Measurements from ENCODE around the gene HJURP.
"Not testable (repeated sequence)": the region's sequence is repeated elsewhere in the genome, so short reads cannot be mapped to it uniquely, and the experiment has no call there.

The HJURP gene, protein sequence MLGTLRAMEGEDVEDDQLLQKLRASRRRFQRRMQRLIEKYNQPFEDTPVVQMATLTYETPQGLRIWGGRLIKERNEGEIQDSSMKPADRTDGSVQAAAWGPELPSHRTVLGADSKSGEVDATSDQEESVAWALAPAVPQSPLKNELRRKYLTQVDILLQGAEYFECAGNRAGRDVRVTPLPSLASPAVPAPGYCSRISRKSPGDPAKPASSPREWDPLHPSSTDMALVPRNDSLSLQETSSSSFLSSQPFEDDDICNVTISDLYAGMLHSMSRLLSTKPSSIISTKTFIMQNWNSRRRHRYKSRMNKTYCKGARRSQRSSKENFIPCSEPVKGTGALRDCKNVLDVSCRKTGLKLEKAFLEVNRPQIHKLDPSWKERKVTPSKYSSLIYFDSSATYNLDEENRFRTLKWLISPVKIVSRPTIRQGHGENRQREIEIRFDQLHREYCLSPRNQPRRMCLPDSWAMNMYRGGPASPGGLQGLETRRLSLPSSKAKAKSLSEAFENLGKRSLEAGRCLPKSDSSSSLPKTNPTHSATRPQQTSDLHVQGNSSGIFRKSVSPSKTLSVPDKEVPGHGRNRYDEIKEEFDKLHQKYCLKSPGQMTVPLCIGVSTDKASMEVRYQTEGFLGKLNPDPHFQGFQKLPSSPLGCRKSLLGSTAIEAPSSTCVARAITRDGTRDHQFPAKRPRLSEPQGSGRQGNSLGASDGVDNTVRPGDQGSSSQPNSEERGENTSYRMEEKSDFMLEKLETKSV

DNA sequence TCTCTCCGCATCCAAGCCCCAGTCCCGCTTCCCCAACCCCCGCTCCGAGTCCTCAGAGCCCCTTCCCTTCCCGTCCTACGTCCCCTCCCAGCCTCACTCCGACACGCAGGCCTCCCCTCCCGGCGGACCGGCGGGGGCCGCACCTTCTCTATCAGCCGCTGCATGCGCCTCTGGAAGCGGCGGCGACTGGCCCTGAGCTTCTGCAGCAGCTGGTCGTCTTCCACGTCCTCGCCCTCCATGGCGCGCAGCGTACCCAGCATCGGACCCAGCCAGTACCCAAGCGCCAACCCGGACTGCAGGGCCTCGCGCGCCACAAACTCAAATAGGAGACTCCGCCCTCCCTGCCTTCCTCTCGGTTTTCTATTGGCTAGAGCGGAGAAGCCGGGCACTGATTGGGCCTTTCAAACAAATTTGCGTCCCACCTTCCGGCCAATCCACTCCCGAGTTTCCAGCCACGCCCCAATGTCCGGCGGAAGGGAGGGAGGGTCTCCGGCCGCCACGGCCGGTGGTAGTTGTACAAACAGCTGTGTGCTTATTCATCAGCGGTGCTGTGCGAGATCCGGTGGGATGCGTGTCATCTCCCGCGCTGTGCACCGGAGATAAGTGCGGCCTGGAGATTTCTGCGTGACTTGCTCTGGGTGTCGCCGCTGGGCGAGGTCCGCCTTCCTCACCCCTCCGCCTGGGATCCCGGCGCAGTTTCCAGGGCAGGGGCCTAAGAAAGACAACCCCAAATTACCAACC, at the start of gene HJURP:
HJURP (minus strand) TSS at position 295 of the 741 bp plus-strand sequence; CDS start at position 260, 35 bp downstream.
- DNase-seq, result peak; percentile 93

- DNase-seq, result no peak
These were observed 47.5 kb upstream of the HJURP start for GRCh38 chr2:233901884-233902283.

- DNase-seq, result no peak
These were observed 47.0 kb upstream of the HJURP start for GRCh38 chr2:233901367-233901766.

- DNase-seq, result not testable (repeated sequence)
These were observed 41.9 kb upstream of the HJURP start for GRCh38 chr2:233896253-233896652.

DNA sequence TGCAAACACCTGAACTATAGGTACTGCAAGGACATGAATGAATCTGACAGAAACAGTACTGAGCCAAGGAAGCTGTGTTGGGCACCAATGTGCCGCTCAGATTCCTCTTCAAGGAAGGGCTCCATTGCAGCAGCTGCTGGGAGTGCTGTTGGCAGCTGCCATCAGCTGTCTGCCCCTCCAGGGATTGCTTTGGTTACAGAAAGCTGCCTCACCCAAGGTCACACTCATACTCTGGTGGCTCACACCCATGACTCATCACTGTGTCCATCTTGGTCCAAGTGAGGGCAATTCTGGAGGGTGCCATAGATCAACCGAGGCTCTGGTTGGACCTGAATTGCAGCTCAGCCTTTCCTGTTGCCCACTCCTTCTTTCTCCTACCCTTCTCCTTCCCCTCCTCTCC, 38.5 kb upstream of the HJURP start:
- DNase-seq, result no peak

DNA sequence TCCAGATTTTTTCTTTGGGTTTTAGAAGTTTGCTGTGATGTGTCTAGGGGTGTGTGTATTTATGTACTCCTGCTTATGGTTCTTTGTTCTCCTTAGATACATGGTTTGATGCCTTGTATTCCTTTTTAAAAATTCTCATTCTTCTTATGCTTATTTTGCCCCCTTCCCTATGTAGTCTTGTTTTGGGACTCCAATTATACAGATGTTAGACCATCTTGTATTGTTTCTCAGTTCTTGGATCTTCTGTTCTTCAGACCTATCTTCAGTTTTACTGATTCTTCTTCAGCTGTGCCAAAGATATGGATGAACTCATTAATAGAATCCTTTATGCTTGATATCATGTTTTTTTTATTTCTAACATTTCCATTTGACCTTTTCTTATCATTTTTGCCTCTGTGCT, 28.0 kb upstream of the HJURP start:
- DNase-seq, result no peak

DNA sequence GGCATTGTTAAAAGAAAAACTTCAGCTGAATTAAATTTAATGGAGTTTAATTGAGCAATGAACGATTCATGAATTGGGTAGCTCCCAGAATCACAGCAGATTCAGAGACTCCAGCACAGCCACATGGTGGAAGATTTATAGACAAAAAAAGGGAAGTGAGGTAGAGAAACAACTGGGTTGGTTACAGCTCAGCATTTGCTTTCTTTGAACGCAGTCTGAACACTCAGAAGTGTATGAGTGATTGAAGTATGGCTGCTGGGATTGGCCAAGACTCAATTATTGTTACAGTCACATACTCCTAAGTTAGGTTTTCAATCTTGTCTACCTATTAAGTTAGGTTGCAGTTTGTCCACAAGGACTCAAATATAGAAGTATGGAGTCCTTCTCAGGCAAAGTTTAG, 17.8 kb upstream of the HJURP start:
- DNase-seq, result not testable (repeated sequence)

DNA sequence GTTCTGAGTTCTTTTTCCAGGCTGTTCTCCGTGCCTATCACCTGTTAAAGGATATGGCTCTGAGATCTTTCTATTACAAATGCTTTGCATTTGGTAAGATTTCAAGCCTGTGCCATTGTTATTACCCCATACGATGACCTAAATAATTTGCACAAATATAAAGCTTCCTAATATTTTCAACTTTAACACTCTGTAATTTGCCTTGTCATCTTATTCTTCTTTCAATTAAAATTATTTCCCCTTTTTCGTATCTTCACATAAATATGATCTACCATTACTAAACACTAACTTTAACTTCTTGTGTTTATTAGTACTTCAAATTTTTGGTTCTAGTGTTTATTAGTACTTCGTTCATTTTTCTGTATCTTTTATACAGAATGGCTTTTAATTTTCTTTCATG, 17.1 kb upstream of the HJURP start:
- DNase-seq, result no peak

- peak; percentile 46 for DNase-seq
These were observed 13.7 kb upstream of the HJURP start, which contains the start of gene MSL3B for GRCh38 chr2:233867993-233868532. MSL3B (minus strand) TSS chr2:233868386.

- no peak for DNase-seq
These were observed 12.1 kb upstream of the HJURP start for GRCh38 chr2:233866479-233866878.

GRCh38 chr2:233865838-233866237, 11.5 kb upstream of the HJURP start:
- no peak for DNase-seq

DNA sequence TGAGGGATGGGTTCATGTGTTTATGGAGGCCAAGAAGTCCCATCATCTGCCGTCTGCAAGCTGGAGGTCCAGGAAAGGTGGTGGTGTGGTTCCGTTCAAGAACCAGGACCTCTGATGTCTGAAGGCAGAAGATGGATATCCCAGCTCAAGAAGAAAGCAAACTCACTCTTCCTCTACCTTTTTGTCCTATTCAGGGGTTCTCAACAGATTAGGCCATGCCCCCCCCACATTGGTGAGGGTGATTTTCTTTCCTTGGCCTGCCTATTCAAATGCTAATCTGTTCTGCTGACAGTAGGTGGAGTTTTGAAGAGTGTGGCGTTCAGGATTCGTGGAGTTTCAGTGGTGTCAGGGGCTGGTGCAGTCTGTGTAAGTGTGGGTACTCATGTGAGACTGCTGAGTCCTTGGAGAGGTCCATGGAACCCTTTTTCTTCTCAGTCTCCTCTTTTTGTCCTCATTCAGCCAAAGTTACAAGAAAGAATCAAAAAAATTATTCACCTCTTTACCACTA, 8.0 kb upstream of the HJURP start:
- no peak for DNase-seq

DNA sequence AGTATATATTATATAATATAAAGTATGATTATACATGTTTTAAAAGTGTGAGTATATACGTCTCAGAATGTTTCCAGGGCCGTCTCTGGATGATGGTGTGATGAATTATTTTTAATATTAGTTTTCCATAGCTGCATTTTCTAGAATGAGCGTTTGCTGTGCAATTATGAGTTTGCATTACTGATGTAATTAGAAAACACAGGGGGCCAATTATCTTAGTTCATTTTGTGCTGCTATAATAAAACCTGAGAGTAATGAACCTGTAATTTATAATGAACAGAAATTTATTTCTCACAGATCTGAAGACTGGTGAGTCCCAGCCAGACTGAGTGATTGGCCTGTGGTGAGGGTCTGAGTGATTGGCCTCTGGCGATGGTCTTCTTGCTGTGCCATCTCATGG, 4.0 kb upstream of the HJURP start:
- no peak for DNase-seq

DNA sequence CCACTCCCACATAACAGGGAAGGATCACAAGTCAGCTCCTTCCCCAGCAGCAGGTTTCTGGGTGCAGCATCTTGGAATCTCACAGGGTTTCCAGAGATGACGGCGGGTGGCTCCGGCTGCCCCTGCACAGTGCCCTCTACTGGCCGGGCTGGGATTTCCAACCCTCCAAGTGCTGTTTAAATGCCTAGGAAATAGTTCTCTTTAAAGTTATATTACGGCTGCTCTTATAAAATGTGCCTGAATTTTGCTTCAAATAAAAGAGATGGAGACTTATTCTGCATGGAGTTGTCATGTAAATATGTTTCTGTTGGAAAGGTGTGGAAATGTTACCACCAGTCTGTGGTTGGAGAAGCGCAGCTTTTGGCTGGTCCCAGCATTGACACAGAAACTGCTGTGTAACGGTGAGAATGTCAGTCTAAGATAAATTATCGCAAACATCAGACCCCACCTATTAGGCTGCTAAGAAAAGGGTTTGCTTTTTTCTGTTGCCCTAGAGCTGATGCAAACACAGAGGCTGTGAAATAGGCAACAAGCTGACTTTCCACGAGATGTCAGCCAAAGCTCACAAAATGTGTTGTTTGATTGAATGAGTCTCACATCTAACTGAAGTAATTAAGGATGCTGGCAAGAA, 3.3 kb upstream of the HJURP start:
- no peak for DNase-seq

DNA sequence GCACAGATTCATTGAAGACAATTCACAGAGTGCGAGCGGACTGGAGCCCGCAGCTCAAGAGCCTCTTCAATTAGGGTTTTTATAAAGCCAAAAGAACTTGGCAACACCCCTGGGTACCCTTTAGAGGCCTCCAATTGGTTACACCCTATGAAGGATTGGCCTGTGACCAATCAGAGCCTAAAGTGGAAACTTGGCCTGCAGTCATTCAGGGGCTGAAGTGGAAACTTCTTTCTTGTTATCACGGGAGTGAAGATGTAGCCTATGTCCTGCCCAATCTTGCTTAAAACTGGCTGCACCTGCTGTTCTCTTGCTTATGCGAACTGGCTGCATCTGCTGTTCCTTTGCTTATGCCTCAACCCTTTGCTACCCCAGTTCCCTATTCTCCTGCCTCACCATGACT, 1.8 kb upstream of the HJURP start:
- no peak for DNase-seq

DNA sequence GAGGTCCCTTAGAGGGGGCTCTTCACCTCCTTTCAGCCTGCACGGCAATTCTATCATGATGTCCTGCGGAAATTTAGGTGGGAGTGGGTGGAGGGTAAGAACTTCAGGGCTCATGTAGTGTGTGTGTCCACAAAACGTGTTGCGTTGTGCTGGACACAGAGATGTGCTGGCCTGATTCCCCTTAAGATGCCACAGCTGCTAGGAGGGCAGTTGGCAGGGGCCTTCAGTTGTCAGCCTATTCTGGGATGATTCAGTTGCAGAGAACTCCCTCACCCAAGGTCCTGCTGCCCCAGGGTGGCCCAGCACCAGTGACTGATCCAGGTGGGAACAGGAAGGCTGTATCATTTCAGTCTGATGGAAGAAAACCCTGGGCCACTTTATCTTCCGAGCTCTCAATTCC, 1.0 kb upstream of the HJURP start:
- DNase-seq, result no peak

DNA sequence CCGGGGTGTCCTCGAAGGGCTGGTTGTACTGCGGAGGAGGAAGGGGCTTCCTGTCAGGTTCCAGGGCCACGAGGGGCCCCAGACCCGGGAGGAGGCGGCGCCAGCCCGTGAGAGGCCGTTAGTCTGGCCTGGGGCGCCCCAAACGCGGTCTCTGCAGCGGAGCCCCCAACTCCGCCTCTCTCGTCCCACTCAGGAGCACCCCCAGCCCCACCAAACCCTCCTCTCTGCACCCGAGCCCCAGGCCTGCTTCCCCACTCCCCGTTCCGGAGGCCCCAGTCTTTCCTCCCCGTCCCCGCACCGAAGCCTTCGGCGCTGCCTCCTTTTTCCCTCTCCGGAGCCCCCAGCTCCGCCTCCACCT, 473 bp downstream of the HJURP start:
- no peak for DNase-seq

DNA sequence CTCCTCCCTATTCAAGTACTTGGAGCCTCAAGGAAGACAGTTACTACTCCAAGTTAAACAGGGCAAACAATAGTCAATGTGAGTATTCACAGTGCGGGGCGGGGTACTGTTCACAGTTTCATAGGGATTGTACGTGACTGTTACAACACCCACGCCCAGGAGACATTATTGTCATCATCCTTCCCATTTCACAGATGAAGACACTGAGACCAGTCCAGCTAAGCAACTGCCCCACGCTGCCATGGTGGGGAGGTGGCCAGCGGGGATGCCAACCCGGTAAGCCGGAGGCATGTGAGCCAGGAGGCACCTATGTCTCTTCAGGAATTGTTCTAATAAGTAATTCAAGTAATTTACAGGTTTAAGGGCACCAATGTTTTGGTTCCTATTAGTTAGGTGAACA, 982 bp downstream of the HJURP start:
- DNase-seq, result no peak

DNA sequence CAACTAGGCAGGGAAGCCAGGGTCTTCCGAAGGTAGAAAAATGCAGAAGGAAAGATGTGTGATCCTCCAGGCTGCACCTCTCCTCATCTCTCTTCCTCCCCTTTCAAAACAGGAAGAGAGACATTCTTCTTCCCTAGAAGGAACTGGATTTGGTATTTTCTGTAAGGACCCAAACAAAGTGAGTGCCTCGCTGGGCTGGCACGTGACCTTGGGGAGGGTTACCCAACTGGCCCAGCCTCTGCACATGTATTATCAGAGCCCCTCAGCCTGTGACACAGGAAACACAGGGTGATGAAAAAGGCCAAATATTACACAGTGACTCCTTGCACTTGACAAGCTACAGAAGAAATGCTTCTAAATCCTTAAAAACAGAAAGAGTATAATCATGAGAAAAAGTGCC, 2.3 kb downstream of the HJURP start:
- no peak for DNase-seq

DNA sequence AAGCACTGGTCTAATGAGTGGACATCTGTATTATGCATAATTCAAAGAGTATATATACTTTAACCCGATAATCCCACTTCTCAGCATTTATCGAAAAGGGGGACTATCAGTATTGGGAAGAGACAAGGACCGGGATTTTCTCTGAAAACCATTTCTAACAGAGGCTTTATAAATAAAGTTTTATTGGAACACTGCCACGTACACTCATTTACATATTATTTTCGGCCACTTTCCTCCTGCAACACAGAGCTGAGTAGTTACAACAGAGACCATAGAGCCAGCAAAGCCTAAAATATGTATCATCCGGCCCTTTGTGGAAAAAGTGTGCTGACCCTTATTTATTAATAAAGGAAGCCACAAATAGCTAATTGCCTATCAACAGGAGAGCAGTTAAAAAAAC, 3.2 kb downstream of the HJURP start:
- DNase-seq, result no peak

- no peak for DNase-seq
These were observed 3.6 kb downstream of the HJURP start for GRCh38 chr2:233850745-233851144.

DNA sequence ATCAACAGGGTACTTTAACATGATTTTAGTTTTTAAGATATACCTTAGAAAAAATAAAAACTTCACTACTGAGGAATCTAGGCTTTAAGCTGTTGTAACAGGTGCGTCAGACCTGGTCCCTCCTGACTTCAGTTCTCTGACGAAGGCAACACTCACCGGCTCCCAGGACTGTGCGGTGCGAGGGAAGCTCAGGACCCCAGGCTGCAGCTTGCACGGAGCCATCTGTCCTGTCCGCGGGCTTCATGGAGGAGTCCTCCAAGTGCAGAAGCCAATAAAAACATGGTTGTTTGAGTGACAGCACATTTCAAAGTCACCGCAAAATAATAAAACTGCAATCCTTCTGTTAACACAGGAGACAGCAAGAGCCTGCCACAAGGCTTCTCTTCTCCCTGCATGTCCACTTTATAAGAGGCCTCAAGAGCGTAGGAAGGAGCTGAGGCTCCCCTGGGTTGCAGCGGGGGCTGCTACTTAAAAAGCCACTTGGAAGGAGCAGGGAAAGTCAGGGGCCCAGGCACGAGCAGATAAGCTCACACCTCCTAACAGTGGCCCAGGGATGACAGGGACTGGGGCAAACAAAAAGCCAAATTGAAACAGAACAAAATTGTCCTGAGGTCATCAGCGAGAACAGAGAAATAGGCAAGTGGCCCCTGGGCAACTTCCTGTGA, 4.6 kb downstream of the HJURP start:
- no peak for DNase-seq
